GM13976 (cell line): ENCODE measurements around the gene CNNM1.

ENCODE experiments used
- DNase-seq: peaks from one replicate; pipeline ENCODE4 v3.0.0; 2012; ENCODE audit warnings: low spot score
- CTCF ChIP-seq: IDR thresholded peaks from 2 replicates; pipeline ENCODE4 v1.5.1; 2012; ENCODE audit warnings: borderline replicate concordance, mild to moderate bottlenecking; ENCODE audit not compliant: insufficient read depth; ENCODE audit errors: extremely low read depth, missing control alignments, control extremely low read depth
- in situ Hi-C: fragments of 300-500 bp; cut with MboI; formaldehyde crosslinking; loops from one replicate; pipeline ENCODE4 v1.12.0; 2022; ENCODE audit warnings: low sequenced_read_pairs, mixed read lengths, inconsistent platforms; ENCODE audit not compliant: unreplicated experiment

CNNM1 gene

DNA sequence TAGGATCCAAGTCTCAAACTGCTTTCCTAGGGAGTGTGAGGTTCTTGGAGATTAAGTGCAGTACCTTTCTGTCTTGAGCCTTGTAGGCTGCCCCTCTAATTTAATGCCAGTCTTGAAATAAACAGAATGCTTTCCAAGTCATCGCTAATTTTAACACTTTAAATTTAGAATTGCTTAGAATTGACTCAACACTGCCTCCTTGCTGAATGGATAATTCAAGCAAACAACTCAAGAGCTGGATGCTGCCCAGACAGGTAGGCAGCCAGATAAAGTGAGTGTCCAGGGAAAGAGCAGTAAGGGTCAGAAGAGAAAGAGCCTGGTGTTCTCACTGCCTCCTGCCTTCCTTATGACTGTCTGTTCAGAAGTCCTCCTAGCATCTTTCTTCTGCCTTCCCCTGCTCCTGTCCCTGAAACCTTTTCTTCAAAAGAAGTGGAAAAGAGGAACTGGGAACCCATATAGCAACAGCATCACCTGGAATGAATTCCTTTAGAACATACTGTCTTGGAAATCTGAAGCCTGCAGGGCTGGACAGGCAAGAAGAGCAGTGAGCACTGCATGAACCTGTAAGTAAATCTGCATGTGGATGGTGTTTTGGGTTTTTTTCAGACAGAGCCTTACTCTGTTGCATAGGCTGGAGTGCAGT is 104.3 kb downstream of the CNNM1 start:
- DNase-seq = no peak
- peak; percentile 29 for TF ChIP-seq CTCF
- in situ Hi-C loops = loop anchor here (10.0 to 25.0 kb wide), 2 partner anchors 181 to 279 kb away; no protein-coding TSS in a partner anchor

GRCh38 chr10:99435986-99436638 is 107.0 kb downstream of the CNNM1 start:
- DNase-seq = peak; percentile 22
- peak; percentile 24 for TF ChIP-seq CTCF
- in situ Hi-C loops = loop anchor here (10.0 to 25.0 kb wide), 2 partner anchors 179 to 276 kb away; no protein-coding TSS in a partner anchor

- no peak for DNase-seq
- in situ Hi-C loops = loop anchor here (10.0 to 25.0 kb wide), 2 partner anchors 176 to 273 kb away; no protein-coding TSS in a partner anchor
- no peak for TF ChIP-seq CTCF
These were observed 109.7 kb downstream of the CNNM1 start for GRCh38 chr10:99438890-99439289.

- TF ChIP-seq CTCF = no peak
- no peak for DNase-seq
- in situ Hi-C loops = loop anchor here (25.0 kb wide), 1 partner anchor 270 kb away; no protein-coding TSS in a partner anchor
These were observed 113.2 kb downstream of the CNNM1 start for GRCh38 chr10:99442394-99442793.

DNA sequence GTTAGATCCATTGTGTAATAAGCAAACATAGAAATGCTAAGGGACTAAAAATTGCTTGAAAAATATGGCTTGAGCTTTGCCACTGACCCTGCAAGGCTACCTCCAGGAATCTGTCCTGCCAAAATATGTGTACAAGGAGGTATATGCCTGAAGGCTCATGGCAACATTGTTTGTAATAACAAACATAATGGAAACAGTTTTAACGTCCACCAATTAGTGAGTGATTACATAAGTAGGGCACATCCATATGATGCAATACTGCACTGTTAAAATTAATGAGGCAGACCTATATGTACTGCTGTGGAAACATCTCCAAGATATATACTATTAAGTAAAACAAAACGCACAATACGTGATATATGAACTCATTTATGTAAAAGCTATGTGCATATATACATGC is 114.3 kb downstream of the CNNM1 start:
- DNase-seq = no peak
- no peak for TF ChIP-seq CTCF
- in situ Hi-C loops = loop anchor here (25.0 kb wide), 1 partner anchor 269 kb away; no protein-coding TSS in a partner anchor
